Prostate gland (tissue), 2 donors: ENCODE results near the gene JKAMP. TPM values are rescaled to one million over a fixed set of nuclear protein-coding genes. Genes with fewer than 3 reads are reported as not detected.
A peak's percentile ranks its signal among the peaks of the same experiment; 100 is the strongest.

Experiments
- DNase-seq: peaks from one replicate; pipeline ENCODE4 v3.0.0-alpha.2; 2019; ENCODE audit warnings: low spot score
- H3K27ac ChIP-seq, 2 donors: fragments of 200-600 bp; sonication (generic); 2 replicates each; pipeline ENCODE4 v1.5.1; 2017 to 2019
- H3K27me3 ChIP-seq: fragments of 200-600 bp; sonication (generic); replicated peaks from 2 replicates; pipeline ENCODE4 v1.5.1; 2019; ENCODE audit not compliant: insufficient read depth
- H3K36me3 ChIP-seq, 2 donors: fragments of 200-600 bp; sonication (generic); 1 replicate in 1 of 2; 2 replicates in 1 of 2; pipeline versions ENCODE4 v1.5.1 to v1.8.1; 2017 to 2019
- H3K4me1 ChIP-seq: fragments of 200-600 bp; sonication (generic); replicated peaks from 2 replicates; pipeline ENCODE4 v1.5.1; 2019
- H3K4me3 ChIP-seq, 2 donors: fragments of 200-600 bp; sonication (generic); 2 replicates each; pipeline ENCODE4 v1.5.1; 2017 to 2019
- H3K9me3 ChIP-seq: fragments of 200-600 bp; sonication (generic); 2 replicates; pipeline ENCODE4 v1.5.1; 2017
- POLR2A ChIP-seq: fragments of 450-650 bp; IDR thresholded peaks from one replicate; pipeline ENCODE4 v1.6.1; 2016; ENCODE audit warnings: antibody characterized with exemption, mild to moderate bottlenecking
- POLR2AphosphoS5 ChIP-seq: sonication (generic); formaldehyde crosslinking; IDR thresholded peaks from one replicate; pipeline ENCODE4 v1.6.1; 2017; ENCODE audit warnings: antibody characterized with exemption
- WGBS: methylation state at CpG from one replicate; pipeline ENCODE4 v1.1.5; 2018; 5-methylcytosine and 5-hydroxymethylcytosine counted together
- intact Hi-C: fragments of 100-400 bp; cut with DNase I; formaldehyde crosslinking; loops from one replicate; pipeline ENCODE4 v1.14.2; 2022
- total RNA-seq, 2 donors: library from RNA; depleted of rRNA; stranded (reverse); fragments of >200 nt; gene quantifications; one replicate each; pipeline ENCODE4 v1.1.0, GENCODE V29; 2016
- TF ChIP-seq, protein P1 (sequence below), 4 experiments: fragments of 200-600 bp in 2 of 4; fragments of 450-650 bp in 2 of 4; sonication (generic) in 2 of 4; IDR thresholded peaks; 1 replicate in 3 of 4; 2 replicates in 1 of 4; pipeline ENCODE4 v1.5.1; 2016 to 2019; ENCODE audit warnings: antibody characterized with exemption in 4 of 4, mild to moderate bottlenecking in 2 of 4, moderate library complexity in 2 of 4

The JKAMP gene
- total RNA-seq, 2 donors from 2014 or later, result 73.9 to 86.0 TPM

DNA sequence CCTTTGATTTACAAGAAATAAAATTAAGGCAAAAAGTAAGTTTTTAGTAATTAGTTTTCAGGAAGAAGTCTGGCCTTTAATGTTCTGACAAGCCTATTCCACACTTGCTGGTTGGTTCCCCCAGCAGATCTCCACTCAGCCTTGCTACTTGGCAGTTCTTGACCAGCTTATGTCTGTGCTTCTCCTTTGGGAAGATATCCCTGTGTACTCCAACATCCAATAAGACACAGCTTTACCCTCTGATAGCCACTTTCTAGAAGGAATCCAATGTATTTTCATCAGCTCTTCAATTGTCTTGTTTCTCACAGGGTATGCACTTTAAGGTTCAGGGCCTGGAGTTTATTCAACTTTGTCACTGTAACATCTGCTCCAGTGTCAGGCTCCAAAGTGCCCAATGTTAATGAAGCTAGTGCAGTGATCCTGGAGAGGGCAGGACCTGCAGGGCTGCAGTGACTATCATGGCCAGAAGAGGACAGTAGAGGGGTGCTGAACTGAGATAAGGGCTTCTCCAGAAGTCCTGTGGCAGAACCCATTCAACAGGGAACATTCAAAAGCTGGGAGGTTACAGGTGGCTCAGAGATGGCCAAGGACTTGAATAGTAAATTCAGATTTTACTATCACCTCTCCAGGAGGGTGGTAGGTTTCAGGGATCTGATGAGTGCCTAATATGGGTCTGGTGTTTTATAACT, 22.9 kb downstream of the JKAMP start:
- DNase-seq, result peak; percentile 18
- no peaks in the 10 kb centered on the region for H3K4me1 ChIP-seq
- no peak for TF ChIP-seq POLR2A
- TF ChIP-seq, protein P1, sequence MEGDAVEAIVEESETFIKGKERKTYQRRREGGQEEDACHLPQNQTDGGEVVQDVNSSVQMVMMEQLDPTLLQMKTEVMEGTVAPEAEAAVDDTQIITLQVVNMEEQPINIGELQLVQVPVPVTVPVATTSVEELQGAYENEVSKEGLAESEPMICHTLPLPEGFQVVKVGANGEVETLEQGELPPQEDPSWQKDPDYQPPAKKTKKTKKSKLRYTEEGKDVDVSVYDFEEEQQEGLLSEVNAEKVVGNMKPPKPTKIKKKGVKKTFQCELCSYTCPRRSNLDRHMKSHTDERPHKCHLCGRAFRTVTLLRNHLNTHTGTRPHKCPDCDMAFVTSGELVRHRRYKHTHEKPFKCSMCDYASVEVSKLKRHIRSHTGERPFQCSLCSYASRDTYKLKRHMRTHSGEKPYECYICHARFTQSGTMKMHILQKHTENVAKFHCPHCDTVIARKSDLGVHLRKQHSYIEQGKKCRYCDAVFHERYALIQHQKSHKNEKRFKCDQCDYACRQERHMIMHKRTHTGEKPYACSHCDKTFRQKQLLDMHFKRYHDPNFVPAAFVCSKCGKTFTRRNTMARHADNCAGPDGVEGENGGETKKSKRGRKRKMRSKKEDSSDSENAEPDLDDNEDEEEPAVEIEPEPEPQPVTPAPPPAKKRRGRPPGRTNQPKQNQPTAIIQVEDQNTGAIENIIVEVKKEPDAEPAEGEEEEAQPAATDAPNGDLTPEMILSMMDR (IDR thresholded peaks at IDR 0.05), result peak; percentile 14 to 55 (median 47)
- no peak overlapping the region for H3K4me3 ChIP-seq
- H3K9me3 ChIP-seq, result no peaks in the 10 kb centered on the region
- no peaks in the 10 kb centered on the region for H3K36me3 ChIP-seq
- no peak overlapping the region for H3K27ac ChIP-seq
- H3K27me3 ChIP-seq, result no peaks in the 10 kb centered on the region
- intact Hi-C loops, result no loop called here

DNA sequence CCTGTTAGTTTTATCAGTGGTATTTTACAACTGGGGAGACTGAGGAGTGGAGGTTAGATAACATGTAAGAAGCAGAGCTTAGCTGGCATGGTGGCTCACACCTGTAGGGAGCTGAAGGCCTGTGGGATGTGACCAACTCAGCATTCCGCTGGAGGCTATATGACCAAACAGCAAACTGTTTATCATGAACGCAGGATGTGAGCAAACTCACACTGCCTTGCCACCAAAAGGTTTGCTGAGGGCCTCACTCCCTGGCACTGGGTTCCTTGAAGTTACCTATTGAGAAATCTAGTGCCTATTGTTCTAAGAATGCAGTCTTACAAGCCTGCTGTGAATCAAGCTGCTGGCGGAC, 23.4 kb downstream of the JKAMP start:
- H3K36me3 ChIP-seq, result no peaks in the 10 kb centered on the region
- no peaks in the 10 kb centered on the region for H3K27me3 ChIP-seq
- intact Hi-C loops, result no loop called here
- DNase-seq, result no peak
- H3K9me3 ChIP-seq, result no peaks in the 10 kb centered on the region
- no peak overlapping the region for H3K4me3 ChIP-seq
- 90% methylated on average over 3 of the region's 3 CpGs for WGBS
- TF ChIP-seq POLR2AphosphoS5 (no peak), POLR2A (no peak)
- TF ChIP-seq, protein P1 (IDR thresholded peaks at IDR 0.05), result no peak
- H3K27ac ChIP-seq, result no peak overlapping the region
- H3K4me1 ChIP-seq, result no peaks in the 10 kb centered on the region

DNA sequence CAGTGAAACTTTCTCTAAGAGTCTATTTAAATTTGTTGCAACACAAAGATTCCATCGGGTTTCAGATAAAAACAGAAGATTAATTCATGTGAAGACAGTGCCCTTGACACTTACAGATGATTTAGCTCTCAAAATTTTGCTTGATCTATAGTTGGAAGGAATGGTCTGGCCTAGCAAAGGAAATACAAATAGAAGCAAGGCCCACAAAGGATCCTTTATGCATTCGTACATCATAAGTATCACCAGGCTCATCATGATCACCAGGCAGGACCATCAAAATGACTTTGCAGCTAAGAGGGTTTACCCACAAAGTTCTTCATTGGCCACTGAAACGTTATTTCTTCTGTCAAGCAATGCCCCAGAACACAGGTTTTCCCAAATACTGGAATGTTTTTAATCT, 24.8 kb downstream of the JKAMP start:
- Histone ChIP-seq H3K27me3 (no peaks in the 10 kb centered on the region), H3K4me3 (no peak overlapping the region), H3K4me1 (no peaks in the 10 kb centered on the region), H3K9me3 (no peaks in the 10 kb centered on the region), H3K27ac (no peak overlapping the region), H3K36me3 (no peaks in the 10 kb centered on the region)
- no peak for TF ChIP-seq POLR2A
- TF ChIP-seq POLR2AphosphoS5, result no peak
- TF ChIP-seq, protein P1 (IDR thresholded peaks at IDR 0.05), result no peak
- no peak for DNase-seq
- intact Hi-C loops, result no loop called here
- WGBS, result 75% methylated on average over 3 of the region's 3 CpGs

DNA sequence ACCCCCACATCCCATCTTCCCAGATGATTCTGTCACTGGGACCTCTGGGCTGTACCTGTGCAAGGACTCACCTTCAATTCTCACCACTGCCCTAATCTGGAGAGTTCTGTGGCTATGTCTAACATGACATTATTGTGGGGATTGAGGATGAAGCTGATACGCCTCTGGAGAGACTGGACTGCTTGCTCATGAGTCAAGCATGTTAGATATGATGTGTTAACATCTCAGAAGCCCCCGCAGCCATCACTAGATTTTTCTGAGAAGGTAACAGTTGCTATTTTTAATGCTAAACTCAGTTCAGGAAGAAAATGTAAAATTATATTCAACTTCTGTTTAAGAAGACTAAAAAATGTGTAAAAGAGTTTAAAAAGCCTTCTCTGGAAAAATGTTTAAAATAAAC, 25.7 kb downstream of the JKAMP start:
- Histone ChIP-seq H3K4me3 (no peak overlapping the region), H3K9me3 (no peaks in the 10 kb centered on the region), H3K27me3 (no peaks in the 10 kb centered on the region), H3K27ac (no peak overlapping the region), H3K36me3 (no peaks in the 10 kb centered on the region), H3K4me1 (no peaks in the 10 kb centered on the region)
- TF ChIP-seq POLR2A, result no peak
- TF ChIP-seq, protein P1 (IDR thresholded peaks at IDR 0.05), result no peak
- TF ChIP-seq POLR2AphosphoS5, result no peak
- DNase-seq, result no peak
- intact Hi-C loops, result no loop called here
- WGBS, result 93% methylated on average over 2 of the region's 2 CpGs

DNA sequence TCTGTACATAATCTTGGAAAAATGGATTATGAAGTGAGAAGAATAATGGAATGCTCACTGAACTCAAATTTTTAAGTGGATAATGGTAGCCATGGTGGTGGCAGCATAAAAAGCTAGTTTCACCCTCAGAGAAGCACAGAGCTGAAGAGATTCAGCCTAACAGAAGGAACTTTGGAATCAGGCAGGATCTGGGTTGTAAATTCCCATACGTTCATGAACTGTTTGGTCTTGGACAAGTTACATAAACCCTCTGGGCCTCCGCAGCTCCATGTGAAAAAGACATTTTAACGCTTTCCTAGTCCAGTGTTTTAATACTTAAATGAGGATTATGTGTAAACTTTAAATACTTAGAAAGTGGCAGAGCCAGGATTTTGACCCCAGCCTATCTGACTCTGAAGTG, 26.6 kb downstream of the JKAMP start:
- Histone ChIP-seq H3K9me3 (no peaks in the 10 kb centered on the region), H3K36me3 (no peaks in the 10 kb centered on the region), H3K27me3 (no peaks in the 10 kb centered on the region), H3K27ac (no peak overlapping the region), H3K4me3 (no peak overlapping the region), H3K4me1 (no peaks in the 10 kb centered on the region)
- intact Hi-C loops, result no loop called here
- TF ChIP-seq POLR2A, result no peak
- no peak for TF ChIP-seq POLR2AphosphoS5
- TF ChIP-seq, protein P1 (IDR thresholded peaks at IDR 0.05), result no peak
- 24% methylated on average over 3 of the region's 3 CpGs for WGBS
- no peak for DNase-seq
